ENCODE data around the gene DCAKD.

DNA sequence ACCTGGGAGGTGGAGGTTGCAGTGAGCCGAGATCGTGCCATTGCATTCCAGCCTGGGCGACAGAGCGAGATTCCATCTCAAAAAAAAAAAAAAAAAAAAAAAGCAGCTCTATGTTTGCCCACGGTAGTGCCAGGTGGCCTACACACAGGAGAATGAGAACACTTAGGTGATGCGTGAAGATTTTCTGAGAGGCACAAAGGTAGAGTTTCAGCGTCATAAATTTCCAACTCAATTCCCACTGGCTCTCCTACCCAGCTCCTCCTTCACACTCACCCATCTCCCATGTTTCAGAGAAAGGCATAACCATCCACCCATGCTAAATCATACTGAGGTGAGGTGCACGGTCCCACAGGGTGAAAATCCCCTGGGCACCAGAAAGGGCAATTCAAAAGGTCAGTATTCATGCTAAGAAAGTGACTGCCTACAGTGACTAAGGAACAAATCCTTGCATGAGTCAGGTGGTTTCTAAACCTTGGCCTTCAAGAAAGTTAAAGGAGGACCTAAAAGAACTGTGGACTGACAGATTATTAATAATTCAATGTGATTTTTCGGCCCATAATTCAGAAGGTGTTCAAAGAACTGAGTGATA lies 4.8 kb downstream of the DCAKD start:
- TF ChIP-seq POLR2A (IDR thresholded peaks at IDR 0.05; ENCODE audit: low read depth, low read length) (no peak), POLR2AphosphoS5 (IDR thresholded peaks at IDR 0.05; ENCODE audit: low read depth, low read length) (no peak)

Data from GM12891 (cell line).